GM19452 (cell line): ENCODE results near the gene KIF4B.
A peak's percentile ranks its signal among the peaks of the same experiment; 100 is the strongest.
"Not testable (repeated sequence)": the region's sequence is repeated elsewhere in the genome, so short reads cannot be mapped to it uniquely, and the experiment has no call there.

Experiments
- ATAC-seq: cut with Tn5 transposase; IDR thresholded peaks from one replicate; pipeline ENCODE4 v1.9.1; 2021; ENCODE audit not compliant: unreplicated experiment

The KIF4B gene

DNA sequence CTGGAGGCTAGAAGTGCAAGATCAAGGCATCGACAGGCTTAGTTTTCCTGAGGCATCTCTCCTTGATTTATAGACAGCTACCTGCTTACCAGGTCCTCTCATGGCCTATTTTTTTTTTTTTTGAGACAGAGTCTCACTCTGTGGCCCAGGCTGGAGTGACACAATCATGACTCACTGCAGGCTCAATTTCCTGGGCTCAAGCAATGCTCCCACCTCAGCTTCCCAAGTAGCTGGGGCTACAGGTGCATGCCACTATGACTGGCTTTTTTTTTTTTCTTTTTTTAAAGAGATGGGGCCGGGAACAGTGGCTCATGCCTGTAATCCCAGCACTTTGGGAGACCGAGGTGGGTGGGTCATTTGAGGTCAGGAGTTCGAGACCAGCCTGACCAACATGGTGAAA, 10.8 kb upstream of the KIF4B start:
- ATAC-seq: not testable (repeated sequence)

DNA sequence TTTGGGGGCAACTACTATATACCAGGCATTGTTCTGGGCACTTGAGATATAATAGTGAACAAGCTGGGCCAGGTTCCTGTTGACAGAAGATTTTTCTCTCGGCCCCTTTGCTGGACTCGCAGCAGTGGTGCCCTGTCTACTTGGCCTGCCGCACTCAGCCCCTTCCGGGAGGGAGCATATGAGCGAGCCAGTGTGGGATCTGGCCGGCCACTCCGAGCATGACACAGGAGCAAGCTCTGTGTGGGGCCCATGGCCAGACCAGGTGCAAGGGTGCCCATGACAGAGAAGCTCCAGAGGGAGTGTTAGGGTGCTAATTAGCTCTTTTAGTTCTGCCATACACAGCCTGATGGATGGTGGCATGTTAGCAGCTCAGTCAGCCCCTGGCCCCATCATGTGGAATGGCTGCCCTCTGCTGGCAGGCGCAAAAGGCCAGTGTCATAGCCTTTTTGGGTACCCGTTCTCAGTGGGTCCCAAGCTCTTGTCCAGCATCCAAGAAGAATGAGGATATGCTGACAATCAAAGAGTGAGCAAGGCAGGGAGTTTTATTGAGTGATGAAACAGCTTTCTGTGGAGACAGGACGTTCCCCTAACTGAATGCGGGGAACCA, 9.3 kb upstream of the KIF4B start:
- peak; percentile 64 for ATAC-seq

DNA sequence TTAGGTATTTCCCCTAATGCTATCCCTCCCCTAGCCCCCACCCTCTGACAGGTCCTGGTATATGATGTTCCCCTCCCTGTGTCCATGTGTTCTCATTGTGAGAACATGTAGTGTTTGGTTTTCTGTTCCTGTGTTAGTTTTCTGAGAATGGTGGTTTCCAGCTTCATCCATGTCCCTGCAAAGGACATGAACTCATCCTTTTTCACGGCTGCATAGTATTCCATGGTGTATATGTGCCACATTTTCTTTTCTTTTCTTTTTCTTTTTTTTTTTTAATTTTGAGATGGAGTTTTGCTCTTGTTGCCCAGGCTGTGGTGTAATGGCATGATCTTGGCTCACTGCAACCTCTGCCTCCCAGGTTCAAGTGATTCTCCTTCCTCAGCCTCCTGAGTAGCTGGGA, 7.3 kb upstream of the KIF4B start:
- ATAC-seq: not testable (repeated sequence)

DNA sequence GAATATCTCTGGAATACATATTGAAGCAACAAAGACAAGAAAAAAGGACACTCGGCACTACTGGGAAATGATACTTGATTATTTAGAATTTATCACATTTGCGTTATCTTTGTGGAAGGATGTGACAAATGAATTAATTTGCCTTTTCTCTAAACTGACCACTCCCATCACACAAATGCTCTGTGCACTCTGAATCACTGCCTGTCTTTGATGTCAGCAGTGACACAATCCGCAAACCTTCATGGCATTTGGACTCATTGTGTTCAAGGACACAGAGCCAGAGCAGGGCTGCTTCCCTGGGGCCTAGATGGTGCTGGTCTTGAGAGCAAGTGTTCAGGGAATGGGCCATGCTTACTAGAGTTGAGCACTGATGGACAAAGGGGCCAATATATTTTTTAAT, 4.9 kb upstream of the KIF4B start:
- no peak for ATAC-seq

DNA sequence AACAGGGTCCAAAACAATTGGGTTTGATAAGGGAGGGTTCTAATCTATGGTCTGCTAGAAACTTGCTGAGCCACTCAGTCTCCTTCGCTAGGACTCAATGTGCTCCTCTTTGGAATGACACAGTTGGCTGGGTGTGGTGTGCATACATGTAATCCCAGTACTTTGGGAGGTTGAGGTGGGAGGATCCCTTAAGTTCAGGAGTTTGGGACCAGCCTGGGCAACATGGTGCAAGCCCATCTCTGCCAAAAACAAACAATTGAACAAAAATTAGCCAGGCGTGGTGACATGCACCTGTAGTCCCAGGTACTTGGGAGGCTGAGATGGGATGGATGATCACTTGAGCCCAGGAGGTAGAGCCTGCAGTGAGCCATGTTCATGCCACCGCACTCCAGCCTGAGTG, 2.7 kb upstream of the KIF4B start:
- ATAC-seq: no peak

DNA sequence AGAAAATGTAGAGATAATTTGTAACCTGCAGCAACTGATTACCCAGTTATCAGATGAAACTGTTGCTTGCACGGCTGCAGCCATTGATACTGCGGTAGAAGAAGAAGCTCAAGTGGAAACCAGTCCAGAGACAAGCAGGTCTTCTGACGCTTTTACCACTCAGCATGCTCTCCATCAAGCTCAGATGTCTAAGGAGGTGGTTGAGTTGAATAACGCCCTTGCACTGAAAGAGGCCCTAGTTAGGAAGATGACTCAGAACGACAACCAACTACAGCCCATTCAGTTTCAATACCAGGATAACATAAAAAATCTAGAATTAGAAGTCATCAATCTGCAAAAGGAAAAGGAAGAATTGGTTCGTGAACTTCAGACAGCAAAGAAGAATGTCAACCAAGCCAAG, 1.7 kb downstream of the KIF4B start:
- ATAC-seq: no peak

DNA sequence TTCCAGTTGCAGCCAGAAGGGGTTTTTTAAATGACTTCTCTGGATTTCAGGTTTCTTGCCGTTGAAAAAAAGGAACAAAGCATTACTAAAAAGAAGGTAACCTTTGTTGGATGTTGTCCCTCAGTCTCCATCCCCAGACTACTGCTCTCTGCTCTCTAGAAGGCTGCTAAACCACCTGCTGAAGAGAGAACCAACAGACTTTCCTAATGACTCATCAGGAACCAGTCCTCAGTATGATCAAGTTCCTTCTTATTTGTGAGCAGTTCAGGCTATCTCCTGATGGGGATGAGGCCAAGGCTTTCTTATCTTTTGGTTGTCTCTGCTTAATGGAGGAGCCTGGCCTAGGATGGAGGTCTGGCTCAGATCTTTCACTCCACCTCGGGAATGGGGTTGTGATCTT, 4.1 kb downstream of the KIF4B start:
- peak; percentile 96 for ATAC-seq

DNA sequence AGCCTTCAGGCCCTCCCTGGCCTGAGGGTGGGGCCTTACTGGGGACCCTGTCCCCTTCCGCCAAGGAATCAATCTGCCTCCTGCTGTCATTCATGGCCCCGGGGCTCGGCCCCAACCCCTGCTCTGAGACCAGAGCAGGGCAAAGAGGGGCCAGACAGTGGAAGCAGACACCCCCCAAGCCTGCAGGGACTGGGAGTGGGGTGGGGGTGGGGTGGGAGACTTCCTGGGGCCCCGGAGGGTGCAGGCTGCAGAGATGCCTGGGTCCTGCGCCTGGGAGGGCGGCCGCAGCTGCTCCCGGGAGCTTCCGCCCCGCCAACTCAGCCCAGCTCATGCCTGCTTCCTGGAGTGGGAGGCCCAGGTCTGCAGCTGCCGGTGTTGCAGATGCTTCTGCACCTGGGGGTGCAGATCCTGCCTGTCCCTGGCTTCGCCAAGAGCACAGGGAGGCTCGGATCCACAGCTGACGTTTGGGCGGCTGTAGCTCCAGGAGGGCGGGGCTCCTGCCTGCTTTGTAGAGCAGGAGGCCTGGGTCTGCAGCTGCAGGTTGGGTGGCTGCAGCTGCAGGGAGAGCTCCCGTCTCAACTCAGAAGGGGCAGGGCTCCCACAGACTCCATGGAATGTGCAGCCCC, 6.2 kb downstream of the KIF4B start:
- ATAC-seq: no peak

DNA sequence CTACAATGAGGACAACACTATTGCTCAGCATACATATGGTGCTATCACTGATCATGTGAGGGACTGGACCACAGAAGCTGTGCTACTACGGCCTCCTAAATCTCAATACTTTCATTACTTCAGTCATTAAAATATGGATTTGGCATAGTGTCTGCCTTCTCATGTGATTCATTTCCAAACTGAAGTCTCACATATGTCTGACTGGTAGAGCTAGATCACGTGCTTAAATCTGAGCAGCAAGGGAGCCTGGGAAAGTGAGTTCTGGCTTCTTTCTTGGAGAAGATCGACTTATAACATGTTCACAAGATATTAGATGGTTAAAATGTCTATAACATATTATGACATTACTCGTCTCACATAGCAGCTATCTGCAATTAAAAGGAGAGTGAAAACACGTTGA, 8.3 kb downstream of the KIF4B start:
- no peak for ATAC-seq

DNA sequence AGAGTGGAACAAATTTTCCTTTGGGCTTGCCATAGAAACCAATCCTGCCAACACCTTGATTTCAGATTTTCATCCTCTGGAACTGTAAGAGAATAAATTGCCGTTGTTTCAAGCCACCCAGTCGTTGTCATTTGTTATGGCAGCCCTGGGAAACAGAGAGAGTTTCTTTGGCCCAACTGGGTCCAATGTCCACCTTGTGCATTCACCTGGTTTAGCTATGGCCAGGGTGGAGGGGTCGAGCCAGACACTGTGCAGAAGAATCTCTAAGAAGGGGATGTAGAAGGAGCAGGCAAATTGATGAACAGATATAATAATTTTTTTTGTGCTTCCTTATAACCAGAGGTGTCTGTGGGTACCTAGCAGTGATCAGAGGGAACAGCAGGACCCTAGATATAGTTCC, 9.8 kb downstream of the KIF4B start:
- ATAC-seq: no peak

DNA sequence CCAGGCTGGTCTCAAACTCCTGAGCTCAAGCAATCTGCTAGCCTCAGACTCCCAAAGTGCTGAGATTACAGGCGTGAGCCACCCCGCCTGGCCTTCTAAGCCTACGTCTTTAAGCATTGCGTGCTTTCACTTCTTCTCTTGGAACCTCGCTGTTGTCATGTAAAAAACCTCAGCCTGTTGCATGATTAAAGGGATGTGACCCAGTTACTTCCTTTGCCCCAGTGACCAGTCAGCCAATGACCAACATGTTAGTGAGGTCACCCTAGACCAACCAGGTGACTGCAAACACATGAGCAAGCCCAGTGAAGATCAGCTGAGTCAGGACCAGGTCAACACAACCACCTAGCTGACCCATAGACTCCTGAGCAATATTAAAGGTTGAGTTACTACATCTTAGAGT, 10.5 kb downstream of the KIF4B start:
- ATAC-seq: no peak

DNA sequence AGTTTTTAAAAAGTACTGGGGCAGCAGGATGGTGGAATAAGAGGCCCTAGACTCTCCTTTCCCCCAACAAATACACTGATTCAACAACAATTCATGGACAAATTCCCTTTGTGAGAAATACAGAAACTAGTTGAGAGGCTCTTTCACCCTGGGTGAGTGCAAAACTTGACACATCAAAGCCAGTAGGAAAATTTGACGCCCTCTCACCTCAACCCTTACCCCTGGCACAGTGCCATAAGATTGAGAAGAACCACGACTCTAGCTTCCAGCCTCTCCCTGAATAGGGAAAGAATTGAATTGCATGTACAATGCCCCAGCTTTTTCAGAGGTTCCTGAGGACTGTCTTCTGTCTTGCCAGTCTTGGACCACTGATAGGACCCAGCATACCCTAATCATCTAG, 12.3 kb downstream of the KIF4B start:
- no peak for ATAC-seq

DNA sequence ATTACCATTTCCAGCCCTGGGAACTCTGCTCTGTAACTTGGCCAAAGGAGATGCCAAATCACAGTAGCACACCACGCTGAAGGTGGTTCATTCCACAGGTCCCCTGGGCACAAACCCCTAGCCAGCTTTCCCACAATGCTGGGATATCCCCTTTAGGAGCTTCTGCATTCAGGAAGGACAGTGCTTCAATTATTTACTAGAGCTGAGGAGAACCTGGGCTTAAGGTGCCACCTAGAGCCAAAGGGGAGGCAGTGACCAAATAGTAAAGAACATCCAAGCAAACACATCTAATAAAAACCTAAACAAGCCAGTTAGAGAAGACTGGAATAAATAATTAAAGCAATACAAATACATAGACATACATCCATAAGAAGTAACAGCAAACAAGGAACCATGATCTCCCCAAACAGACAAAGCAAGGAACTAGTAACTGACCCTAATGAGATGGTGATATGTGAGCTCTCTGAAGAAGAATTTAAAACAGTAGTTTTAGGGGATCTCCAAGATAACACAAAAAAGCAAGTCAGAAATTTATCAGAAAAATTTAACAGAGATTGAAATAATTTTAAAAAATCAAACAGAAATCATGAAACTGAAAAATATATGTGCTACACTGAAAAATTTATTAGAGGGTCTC, 14.6 kb downstream of the KIF4B start:
- ATAC-seq: no peak

DNA sequence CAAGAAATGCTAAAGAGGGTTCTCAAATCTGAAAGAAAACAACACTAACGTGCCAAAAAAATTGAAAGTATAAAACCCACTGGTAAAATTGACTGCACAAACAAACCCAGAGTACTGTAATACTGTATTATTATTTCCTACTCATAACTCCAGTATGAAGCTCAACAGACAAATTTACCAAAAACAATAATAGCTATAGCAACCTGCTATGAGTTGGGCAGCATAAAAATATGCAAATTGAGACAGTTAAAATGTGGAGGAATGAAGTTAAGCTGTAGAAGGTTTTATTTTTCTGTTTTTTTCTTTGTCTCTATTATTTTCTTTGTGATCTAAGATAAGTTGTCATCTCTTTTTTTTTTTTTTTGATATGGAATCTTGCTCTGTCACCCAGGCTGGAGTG, 15.7 kb downstream of the KIF4B start:
- ATAC-seq: no peak

DNA sequence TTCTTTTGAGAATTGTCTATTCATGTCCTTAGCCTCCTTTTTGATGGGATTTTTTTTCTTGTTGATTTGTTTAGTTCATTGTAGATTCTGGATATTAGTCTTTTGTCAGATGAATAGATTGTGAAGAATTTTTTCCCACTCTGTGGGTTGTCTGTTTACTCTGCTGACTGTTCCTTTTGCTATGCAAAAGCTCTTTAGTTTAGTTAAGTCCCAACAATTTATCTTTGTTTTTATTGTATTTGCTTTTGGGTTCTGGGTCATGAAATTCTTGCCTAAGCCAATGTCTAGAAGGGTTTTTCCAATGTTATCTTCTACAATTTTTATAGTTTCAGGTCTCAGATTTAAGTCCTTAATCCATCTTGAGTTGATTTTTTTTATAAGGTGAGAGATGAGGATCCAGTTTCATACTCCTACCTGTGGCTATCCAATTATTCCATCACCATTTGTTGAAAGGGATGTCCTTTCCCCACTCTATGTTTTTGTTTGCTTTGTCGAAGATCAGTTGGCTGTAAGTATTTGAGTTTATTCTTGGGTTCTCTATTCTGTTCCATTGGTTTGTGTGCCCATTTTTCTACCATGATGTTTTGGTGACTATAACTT, 20.7 kb downstream of the KIF4B start:
- not testable (repeated sequence) for ATAC-seq

DNA sequence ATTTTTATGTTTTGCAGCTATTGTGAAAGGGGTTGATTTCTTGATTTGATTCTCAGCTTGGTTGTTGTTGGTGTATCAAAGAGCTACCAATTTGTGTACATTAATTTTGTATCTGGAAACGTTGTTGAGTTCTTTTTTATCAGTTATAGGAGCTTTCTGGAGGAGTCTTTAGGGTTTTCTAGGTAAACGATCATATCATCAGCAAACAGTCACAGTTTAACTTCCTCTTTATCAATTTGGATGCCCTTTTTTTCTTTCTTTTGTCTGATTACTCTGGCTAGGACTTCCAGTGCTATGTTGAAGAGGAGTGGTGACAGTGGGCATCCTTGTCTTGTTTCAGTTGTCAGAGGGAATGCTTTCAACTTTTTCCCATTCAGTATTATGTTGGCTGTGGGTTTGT, 21.5 kb downstream of the KIF4B start:
- not testable (repeated sequence) for ATAC-seq

DNA sequence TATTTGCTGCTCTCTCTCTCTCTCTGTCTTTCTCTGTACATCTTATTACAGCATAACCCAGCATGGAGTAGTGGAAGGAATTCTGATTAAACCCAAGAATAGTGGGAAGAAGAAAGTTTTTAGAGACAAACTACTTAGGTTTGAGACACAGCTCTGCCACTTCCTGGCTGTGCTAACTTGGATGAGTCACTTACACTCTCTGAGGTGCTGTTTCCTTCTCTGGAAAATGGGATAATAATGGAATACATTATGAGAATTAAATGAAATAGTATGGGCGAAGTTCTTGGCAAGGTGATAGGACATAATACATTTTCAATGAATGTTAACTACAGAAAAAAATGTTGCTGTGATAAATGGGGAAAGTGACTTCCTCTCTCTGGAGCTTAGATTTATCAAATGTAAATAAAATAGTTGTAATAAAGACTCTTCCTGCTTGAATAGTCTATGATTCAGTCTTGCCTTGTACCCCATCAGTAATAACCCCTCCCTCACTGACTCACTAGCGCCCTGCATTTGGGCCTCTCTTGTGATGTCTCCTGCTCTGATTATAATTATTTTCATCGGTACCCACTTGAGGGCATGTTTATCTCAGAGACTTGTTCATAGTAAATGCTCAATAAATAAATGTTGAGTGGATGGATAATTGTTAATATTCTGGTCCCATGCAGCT, 27.6 kb downstream of the KIF4B start:
- no peak for ATAC-seq

DNA sequence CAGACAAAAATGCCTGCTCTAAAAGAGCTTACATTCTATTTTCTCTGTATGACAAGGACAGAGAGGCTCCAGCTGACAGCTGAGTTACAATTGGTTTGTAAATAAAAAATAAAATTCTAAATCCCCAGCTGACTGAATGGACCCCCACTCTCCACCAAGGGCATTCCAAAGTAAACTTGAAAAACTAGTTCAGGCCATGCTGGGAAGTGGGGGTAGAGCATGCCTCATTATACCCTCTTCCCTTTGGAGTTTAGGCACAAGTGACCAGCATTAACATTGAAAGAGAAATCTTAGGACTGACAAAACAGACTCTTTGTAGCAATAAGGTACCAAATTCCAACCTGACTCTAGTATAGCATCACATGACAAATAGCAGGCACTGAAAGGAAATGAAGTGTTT, 31.0 kb downstream of the KIF4B start:
- no peak for ATAC-seq

DNA sequence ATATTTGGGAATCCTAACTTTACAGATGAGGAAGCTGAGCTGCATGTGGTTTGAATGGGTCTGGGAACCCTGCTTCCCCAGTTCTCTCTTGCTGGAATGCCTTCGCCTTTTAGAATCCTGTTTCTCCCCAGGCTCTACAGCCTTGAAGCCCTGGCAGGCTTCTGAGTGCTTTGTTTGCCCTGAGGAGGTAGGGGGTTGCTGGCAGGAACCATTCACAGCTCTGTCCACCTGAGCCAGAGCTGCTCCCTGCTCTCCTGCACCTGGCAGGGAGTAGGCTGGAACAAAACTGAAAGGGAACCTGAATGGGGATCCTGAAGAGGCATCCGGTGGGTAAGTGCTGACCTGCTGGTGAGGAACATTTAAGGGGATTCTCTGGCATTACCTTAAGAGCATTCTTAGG, 33.0 kb downstream of the KIF4B start:
- no peak for ATAC-seq

DNA sequence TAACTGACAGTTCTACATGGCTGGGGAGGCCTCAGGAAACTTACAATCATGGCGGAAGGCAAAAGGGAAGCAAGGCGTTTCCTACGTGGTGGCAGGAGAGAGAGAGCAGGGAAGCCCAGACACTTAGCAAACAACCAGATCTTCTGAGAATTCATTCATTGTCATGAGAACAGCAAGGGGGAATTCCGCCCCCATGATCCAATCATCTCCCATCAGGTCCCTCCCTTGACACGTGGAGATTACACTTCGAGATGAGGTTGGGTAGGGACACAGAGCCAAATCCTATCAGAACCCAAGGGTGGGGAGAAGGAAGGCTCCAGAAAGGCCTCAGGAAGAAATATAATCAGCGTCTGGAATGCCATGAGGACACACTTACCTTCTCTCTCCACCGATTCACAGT, 34.3 kb downstream of the KIF4B start:
- ATAC-seq: no peak

DNA sequence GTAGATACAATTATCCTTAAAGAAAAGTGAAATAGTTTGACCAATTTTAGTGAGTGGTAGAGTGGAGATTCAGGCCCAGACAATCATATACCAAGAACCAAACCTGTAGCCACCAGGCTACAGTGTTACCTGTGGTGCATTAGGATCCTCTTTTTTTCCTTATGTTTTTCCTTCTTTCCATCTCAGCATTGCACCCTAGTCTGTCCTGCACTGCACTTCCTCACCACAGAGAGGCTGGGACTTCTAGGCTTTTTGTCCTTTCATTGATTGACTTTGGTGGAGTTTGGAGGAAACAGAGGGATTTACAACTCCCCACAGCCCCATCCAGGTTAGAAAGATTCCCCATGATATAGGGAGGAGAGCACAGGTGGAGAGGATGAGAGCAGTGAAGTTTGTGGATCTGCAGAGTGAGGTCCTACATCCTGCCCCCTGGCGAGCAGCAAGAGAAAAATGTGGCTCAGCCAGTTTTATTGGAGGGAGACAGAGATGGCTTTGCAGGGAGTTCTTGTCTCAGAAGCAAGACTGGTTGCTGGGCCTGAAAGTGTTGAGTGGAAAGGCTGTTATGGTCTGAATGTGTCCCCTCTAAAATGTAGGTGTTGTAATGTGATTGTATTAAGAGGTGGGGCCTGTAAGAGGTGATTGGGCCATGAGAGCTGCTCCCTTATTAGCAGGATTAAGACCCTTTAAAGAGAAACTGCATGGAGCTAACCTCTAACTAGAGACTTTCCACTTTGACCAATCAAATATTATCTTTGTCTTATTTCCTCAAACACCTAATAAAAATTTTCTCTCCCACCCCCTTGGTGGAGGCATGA, 36.2 kb downstream of the KIF4B start:
- ATAC-seq: no peak
